GM19438 (cell line): ENCODE results near the gene JOSD1.

ENCODE experiments used
- ATAC-seq: cut with Tn5 transposase; IDR thresholded peaks from one replicate; pipeline ENCODE4 v1.9.1; 2021; ENCODE audit warnings: low read depth; ENCODE audit not compliant: unreplicated experiment

Gene JOSD1

DNA sequence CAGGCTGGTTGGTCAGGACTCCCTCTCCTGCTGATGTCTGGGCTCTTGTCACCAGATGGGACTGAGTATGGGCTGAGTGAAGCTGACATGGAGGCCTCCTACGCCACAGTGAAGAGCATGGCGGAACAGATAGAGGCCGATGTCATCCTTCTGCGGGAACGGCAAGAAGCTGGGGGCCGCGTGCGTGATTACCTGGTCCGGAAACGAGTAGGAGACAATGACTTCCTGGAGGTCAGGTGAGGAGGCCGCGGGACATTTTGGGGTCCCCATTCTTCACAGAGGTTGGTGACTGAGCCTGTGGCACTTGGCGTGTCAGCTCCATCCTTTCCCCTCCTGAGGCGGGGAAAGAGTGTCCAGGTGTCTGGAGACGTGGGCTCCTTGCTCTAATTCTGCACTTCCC, 15.1 kb upstream of the JOSD1 start:
- ATAC-seq = no peak

DNA sequence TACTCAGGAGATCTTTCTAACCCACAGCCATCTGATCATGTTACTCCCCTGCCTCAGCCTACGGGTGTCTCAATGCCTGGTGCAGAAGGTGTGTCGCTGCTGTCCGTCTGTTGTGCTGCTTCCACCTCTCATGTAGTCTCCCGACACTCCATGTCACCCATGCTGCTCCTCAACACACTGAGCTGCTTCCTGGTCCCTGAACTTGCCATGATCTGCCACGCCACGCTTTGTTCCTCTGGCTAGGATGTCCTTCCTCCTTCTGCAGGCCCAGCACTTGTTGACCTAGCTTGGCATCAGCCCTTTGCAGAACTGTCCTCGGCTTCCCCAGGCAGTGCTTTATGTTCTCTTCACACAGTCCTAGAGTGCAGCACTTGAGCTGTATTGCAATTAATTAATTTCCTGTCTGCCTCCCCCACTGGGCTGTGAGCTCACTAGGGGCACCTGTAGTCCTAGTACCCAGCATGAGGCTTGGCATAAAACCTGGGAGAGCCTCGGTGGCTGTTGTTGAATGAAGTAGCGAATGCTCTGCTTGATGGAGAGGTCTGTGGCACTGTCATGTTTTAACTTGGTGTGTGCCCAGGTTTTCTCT, 14.5 kb upstream of the JOSD1 start:
- no peak for ATAC-seq

DNA sequence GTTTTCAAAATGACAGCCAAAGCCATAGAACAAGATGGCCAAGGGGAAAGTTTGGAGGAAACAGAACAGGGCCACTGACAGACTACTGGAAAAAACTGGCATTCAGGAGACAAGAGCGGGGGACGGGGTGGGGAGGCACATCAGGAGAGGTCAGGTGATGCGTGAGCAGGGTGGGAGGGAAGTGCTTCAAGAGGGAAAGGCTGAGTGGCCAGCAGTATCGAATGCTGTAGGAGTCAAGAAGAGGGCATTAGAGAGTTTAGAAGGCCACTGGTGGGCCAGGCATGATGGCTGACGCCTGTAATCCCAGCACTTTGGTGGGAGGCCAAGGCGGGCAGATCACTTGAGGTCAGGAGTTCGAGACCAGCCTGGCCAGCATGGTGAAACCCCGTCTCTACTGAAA, 13.2 kb upstream of the JOSD1 start:
- no peak for ATAC-seq

DNA sequence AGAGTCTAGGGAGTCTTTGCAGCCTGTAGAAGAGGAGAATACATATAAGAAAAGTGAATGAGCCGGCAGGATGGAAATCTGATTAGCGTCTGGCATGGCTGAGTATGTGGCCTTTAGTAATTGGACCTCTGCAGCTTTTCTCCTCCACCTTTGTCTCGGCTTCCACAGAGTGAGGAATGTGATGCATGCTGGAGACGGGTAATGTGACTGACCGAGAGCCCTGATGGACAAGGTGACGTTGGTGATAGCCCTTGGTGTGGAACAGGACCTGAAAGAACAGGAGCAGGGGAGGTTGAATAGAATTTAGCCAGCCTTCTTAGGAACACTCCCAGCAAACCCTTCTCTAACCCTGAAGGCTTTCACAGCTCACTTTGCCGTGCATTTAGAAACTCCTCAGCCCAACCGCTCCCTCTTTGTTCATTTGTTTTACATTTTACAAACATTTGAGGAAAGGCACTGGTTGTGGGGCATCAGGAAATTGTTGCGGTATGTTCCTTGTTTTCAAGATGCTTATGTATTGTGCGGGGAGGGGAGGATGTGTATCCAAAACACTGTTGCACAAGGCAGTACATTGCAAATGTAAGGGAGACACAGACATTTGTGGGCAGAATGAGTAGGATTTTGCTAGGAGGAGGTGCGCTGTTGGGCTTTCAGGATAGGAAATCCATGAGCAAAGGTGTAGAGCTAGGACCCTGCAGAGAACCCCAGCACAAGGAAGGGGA, 11.9 kb upstream of the JOSD1 start:
- ATAC-seq = no peak

DNA sequence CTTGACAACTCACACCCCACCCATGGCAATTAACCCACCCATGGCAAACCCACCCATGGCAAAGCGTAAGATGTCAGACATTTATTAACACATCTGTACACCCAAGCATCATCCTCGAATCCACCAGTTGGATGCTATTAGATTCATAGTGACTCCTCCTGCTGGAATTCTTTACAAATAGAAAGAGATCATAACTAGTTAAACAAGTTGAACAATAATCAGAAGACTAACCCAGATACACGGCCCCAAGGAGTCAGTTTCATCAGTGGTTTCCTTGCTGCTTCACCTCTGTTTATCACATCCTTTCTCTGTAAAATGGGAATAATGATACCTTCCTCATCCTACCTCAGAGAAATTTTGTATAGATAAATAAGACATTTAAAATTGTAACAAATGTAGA, 10.1 kb upstream of the JOSD1 start:
- ATAC-seq = no peak

DNA sequence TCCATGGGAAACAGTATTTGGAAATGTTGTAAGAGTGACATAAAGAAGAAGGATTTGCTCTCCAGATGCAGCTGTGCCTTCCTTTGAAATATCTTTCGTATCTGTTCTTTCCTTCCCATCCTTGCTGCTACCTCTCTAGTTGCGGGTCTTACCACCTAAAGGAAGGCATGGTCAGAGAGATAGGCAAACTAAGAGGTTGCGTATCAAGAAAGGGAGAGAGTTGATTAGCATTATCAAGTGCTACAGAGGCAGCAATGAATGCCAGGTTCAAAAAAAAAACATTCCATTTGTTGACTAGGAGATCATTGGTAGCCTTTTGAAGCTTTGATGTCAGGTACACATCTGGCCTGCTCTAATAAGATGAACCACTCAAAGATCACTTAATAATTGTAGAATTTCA, 9.6 kb upstream of the JOSD1 start:
- ATAC-seq = no peak

DNA sequence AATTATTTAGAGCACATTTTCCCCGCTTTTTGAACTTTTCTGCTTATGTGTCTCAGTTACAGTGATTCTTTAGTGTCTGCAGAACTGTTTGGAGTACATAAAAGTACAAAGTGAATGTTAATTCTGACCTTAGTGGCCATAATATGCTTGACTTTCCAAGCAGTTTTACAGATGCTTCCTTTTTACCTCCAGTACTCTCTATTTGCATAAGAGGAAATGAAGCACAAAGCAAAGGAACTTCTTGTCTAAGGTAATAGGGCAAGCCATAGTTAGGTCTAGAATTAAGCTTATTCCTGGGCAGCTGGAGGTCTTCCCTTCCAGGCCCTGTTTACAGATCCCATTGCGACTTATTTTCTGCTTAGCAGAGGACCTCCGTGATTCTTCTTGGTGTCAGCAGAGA, 8.6 kb upstream of the JOSD1 start:
- no peak for ATAC-seq

DNA sequence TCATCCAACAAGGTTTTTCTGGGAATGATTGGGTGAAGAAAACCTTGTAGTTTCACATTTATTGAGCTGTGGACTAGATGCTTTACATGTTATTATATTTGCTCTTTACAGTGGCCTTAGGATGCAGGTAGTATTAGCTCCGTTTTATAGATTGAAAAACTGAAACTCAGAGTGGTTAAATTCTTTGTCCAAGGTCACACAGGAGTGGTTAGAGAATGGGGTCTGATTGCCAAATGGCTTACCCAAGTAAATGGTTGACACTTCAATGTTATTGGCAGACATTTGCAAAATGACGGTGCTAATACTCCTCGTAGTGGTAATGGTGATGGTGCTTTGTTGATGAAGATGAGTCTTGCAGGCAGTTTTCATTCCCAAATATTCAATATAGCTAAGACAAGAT, 7.2 kb upstream of the JOSD1 start:
- ATAC-seq = no peak

DNA sequence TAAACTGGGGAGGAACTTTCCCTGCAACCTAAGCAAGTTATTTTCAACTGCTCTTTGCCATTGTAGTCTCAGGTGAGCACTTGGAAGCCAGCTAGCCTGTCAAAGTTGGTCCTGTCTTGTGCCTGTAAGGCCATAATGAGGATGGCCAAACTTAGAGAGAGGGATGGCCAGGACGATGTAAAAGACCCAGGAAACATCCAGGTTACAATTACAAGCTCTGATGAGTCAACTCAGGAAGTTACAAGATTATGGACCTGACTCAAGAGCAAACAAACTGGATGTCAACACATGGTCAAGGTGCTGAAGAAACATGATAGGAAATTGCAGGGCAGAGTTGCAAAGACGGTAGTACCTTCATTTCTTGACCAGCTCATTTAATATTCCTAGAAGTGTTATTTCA, 6.6 kb upstream of the JOSD1 start:
- no peak for ATAC-seq

DNA sequence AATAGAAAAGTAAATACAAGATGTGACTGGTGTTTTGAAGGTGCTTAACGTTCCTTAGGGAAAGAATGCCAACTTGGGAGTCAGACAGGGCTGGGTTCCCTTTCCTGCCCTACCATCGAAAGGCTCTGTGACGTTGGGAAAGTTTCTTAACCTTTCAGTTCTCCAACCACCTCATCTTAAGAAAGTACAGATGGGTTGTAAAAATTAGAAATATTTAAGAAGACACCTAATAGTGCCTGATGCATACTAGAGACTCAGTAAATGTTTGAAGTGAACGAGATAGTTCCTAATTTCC, 6.1 kb upstream of the JOSD1 start:
- no peak for ATAC-seq

DNA sequence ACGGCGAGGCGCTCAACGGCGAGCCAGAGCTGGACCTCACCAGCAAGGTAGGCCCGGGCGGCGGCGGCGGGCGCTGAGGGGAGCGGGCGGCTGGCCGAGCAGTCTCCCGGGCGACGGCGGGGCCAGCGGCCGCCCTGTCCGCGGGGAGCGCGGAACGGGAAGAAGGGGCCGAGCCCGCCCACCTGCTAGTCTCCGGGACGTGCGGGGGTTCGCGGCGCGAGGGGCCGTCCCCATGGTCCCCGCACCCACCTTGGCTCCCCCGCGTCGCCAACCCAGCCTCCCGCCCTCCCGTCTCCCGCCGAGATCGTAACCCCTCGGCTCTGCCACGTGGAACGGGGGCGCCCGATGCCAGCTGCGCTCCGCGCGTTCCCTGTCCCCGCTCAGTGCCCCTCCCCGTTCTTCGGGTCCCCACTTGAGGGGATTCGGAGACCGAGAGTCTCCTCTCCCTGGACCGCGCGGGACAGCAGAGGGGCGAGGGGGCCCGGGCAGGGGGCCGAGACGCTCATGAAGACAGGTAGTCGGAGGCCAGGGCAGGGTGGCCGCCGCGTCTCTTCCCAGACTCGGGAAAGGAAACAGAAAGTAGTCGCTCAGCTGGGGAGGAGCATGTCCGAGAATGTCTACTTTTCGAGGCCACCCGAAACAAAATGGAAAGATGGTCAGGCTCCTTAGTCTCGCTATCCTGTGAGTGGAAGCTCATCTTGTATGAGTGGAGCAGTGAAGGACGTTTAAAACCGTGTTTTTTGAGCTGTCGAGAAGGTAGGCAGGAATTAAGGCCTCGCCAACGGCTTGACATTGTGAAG, 5.6 kb upstream of the JOSD1 start:
- no peak for ATAC-seq

DNA sequence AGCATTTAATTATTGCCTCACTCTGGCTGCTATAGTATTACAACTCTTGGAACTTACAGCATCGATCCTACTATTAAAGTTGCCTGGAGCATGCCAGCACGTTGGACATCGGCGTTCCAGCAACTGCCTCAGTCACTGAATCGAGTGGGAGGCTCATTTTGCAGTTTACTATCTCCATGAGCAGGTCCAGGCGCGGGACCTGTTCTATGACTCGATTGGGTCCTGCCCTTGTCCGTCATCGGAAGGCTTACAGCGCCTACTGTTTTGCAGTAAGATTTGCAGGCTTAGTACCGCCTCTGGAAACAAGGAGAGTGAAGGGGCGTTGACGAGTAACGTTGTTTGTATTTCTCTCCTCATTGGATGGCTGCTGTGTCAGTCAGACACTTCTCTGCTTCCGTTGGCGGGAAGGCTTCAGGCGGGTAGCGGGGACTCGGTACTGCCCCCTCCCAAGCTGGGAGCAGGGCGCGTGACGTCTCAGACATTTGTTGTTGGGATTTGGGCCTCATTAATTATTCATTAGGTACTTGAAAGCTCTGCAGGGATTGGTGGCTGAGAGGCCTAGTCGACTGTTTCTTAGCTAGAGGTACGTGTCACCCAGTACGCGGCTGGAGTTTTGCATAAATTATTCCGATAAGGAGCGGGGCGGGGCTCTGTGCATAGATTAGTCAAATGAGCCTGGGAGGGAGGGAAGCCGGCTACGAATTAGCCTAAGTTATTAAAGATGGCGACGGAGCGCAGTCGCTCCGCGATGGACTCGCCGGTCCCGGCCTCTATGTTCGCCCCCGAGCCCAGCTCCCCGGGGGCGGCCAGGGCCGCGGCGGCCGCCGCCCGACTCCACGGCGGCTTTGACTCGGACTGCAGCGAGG, 4.7 kb upstream of the JOSD1 start, which contains the start of gene GTPBP1:
GTPBP1 (plus strand) TSS at position 710 of the 866 bp plus-strand sequence; CDS start at position 722, 12 bp downstream.
- ATAC-seq = peak; percentile 71

DNA sequence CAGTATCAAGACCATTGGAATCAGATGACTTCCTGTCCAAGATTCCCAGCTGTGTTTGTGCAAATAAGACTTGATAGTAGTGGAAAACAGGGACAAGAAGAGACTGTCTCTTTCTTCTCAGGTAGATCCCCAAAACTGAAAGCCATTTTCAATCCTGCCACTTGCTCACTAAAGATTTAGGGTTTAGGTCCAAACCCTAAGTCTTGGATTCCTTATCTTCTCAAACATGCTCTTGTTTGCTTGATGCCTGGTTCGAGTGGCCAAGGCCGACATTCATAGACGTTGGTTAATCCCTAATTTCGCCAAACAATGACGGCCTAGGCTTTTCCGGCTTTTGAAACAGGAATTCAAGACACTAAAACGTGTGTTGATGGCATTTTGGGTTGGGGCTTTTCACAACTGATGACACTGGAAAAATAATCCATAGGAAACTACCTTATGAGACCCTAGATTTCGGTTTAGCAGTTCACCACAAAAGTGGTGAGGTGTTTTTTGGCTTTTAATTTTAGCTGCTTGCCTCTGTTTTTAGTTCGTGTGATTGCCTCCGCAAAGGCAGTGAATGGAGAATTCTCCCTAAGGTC, 4.0 kb upstream of the JOSD1 start:
- ATAC-seq = no peak

DNA sequence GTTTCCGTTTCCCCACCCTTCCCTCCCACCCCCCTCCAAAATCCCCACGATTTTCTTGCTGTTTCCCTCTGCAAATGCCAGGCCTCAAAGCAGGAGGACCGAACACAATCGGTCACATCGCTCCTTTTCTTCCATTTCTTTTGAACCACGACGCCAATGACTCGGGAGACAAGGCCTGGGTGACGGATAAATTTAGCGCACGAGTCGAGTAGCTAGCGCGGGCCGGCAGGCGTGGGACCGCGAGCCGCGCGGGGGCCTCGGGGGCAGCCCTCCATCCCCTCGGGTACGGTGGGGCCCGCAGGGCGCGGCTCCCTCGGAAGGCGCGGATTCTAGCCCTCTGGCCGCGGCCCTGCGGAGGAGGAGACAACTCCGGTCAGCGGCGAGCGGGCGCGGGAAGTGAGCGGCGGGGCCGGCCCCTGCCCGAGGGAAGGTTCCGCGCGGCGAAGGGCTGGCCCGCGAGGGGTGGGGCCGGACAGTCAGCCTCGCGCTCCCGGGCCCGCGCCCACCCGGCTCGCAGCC, 414 bp downstream of the JOSD1 start:
- ATAC-seq = peak; percentile 13

DNA sequence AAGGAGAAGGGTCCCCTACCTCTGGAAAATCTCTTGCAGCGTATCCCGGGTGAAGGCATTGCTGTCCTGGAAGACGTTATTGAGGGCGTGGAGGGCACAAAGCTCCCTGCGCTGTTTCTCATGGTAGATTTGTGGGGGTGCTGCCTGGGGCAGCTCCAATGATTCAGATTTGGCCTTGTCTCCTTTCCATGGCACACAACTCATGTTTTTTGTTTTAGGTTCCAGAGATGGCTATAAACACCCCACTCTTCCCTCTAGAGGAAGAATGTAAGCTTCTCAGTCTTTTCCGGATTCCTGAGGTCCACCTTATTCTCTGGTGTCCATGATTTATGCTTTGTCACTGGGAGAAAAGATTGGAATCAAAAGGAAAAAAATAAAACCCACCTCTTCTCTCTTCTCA, 959 bp downstream of the JOSD1 start:
- ATAC-seq = no peak

DNA sequence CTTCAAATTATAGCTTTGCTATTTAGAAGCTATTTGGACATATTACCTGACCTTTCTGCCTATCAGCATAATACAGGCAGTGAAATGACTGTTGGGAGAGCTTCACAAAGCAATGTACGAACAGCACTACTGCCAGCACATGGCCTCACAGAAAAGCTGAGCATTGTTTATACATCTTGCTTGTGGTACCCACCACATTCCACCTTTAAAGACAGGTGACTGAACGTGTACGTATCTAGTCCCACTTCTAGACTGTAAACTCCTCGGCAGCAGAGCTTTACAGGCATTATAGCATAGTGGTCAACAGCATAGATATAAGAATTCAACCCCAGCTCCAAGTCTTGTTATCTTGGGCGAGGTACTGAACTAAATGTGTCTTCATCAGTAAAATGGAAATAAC, 1.6 kb downstream of the JOSD1 start:
- no peak for ATAC-seq

DNA sequence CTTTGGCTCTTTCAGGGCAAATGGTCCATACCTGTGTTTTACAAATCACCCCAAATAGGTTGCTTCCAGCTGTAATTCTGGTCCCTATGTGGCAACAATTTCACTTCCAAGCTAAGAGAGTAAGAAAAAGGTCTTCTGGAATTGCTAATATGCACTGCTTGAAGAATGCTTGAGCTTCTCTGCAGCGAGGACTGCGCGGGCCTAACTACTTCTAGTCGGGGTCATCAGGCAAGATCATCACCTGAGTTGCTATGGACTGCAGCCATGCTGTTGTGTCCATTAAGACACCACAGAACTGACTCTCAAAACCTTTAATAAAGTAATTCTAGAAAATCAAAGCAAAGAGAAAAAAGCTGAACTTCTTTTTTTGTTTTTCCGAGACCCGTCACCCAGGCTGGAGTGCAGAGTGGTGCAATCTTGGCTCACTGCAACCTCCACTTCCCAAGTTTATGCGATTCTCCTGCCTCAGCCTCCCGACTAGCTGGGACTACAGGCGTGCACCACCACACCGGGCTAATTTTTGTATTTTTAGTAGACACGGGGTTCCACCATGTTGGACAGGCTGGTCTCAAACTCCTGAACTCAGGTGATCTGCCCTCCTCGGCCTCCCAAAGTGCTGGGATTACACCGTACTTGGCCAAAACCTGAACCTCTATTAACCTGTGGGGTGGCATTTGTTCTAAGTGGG, 2.2 kb downstream of the JOSD1 start:
- ATAC-seq = no peak

DNA sequence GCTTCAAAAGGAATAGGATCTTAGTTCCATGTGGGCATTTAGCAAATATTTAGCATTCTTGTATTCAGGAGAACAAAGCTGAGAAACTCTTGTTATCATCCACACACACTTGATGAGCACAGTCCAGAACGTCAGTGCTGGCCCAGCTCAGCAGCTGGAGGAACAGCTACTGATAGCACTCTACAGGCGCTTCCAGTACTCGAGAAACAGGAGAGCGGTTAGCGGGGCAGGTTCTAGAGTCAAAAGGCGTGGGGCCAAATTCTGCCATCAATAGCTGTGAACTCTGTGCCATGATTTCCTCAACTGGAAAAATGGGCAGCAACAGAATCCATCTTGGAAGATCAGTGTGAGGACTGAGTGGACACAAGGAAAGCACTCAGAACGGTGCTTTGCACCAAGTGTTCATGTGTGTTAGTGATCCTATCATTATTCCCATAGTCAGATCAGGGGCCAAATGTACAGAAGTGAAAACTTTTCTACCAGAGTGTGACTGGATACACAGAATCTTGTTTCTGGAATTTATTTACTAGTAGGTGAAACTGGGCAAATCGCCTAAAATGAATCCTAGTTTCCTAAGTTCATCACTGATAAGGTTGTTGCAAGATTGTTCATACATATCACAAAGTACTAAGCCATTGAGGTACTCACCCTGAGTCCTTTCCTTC, 3.2 kb downstream of the JOSD1 start:
- no peak for ATAC-seq
